ENCODE measurements around the gene BACE2.
"Not testable (repeated sequence)": the region's sequence is repeated elsewhere in the genome, so short reads cannot be mapped to it uniquely, and the experiment has no call there.

BACE2 gene

GRCh38 chr21:41217671-41218385, 49.9 kb downstream of the BACE2 start:
- DNase-seq = no peak

- no peak for DNase-seq
Observed at GRCh38 chr21:41219498-41220207, 51.7 kb downstream of the BACE2 start.

GRCh38 chr21:41220208-41220733, 52.3 kb downstream of the BACE2 start:
- DNase-seq = no peak

- DNase-seq = no peak
Observed at GRCh38 chr21:41222247-41223068, 54.5 kb downstream of the BACE2 start.

GRCh38 chr21:41226853-41227252, 58.9 kb downstream of the BACE2 start:
- no peak for DNase-seq

GRCh38 chr21:41227357-41228005, 59.5 kb downstream of the BACE2 start:
- no peak for DNase-seq

GRCh38 chr21:41228006-41228370, 60.0 kb downstream of the BACE2 start:
- DNase-seq = no peak

GRCh38 chr21:41228492-41228891, 60.5 kb downstream of the BACE2 start:
- DNase-seq = no peak

GRCh38 chr21:41228958-41229357, 61.0 kb downstream of the BACE2 start:
- no peak for DNase-seq

GRCh38 chr21:41229509-41230248, 61.7 kb downstream of the BACE2 start:
- no peak for DNase-seq

- no peak for DNase-seq
Observed at GRCh38 chr21:41230497-41230896, 62.5 kb downstream of the BACE2 start.

- DNase-seq = no peak
Observed at GRCh38 chr21:41231060-41231459, 63.1 kb downstream of the BACE2 start.

- no peak for DNase-seq
Observed at GRCh38 chr21:41232013-41232412, 64.1 kb downstream of the BACE2 start.

GRCh38 chr21:41233916-41234315, 66.0 kb downstream of the BACE2 start:
- no peak for DNase-seq

- DNase-seq = no peak
Observed at GRCh38 chr21:41234569-41234968, 66.6 kb downstream of the BACE2 start.

GRCh38 chr21:41235201-41235600, 67.2 kb downstream of the BACE2 start:
- DNase-seq = no peak

GRCh38 chr21:41236352-41236973, 68.5 kb downstream of the BACE2 start:
- DNase-seq = no peak

GRCh38 chr21:41238081-41238796, 70.3 kb downstream of the BACE2 start:
- not testable (repeated sequence) for DNase-seq

GRCh38 chr21:41240040-41240439, 72.1 kb downstream of the BACE2 start:
- no peak for DNase-seq

- no peak for DNase-seq
Observed at GRCh38 chr21:41241341-41241740, 73.4 kb downstream of the BACE2 start.

- DNase-seq = no peak
Observed at GRCh38 chr21:41242238-41242829, 74.4 kb downstream of the BACE2 start.

Measured in stimulated activated CD4-positive, alpha-beta T cell treated with anti-CD3 and anti-CD28 coated beads, Interleukin-2, amount 100 ng/mL, for 24 hours (primary cell).